LNCAP (cell line): ENCODE measurements around the gene OSBPL6.

ENCODE experiments used
- TF ChIP-seq, protein P1 (sequence below): fragments of 450-650 bp; IDR thresholded peaks from 2 replicates; pipeline ENCODE4 v1.5.1; 2017; ENCODE audit warnings: mild to moderate bottlenecking

OSBPL6 gene

DNA sequence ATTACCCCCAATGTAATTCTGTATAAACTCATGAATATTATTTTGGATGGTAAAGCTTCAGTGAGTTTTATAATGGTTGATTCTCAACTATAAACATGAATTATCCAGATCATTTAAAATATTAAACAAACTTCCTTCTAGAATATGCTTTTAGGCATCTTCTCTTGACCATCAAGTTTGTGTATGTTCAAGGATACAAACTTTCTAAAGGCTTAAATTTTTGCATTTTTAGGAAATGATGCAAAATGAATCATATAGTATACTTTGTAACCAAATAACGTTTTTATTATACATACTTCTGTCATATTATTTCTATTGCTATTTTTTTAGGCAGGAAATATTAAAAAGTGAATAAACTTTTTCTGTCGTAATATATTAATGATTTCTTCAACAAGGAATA, 62.8 kb downstream of the OSBPL6 start:
- TF ChIP-seq, protein P1, sequence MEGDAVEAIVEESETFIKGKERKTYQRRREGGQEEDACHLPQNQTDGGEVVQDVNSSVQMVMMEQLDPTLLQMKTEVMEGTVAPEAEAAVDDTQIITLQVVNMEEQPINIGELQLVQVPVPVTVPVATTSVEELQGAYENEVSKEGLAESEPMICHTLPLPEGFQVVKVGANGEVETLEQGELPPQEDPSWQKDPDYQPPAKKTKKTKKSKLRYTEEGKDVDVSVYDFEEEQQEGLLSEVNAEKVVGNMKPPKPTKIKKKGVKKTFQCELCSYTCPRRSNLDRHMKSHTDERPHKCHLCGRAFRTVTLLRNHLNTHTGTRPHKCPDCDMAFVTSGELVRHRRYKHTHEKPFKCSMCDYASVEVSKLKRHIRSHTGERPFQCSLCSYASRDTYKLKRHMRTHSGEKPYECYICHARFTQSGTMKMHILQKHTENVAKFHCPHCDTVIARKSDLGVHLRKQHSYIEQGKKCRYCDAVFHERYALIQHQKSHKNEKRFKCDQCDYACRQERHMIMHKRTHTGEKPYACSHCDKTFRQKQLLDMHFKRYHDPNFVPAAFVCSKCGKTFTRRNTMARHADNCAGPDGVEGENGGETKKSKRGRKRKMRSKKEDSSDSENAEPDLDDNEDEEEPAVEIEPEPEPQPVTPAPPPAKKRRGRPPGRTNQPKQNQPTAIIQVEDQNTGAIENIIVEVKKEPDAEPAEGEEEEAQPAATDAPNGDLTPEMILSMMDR: no peak

GRCh38 chr2:178258916-178259315, 64.6 kb downstream of the OSBPL6 start:
- TF ChIP-seq, protein P1: no peak

GRCh38 chr2:178263159-178263860, 69.0 kb downstream of the OSBPL6 start:
- TF ChIP-seq, protein P1: no peak

DNA sequence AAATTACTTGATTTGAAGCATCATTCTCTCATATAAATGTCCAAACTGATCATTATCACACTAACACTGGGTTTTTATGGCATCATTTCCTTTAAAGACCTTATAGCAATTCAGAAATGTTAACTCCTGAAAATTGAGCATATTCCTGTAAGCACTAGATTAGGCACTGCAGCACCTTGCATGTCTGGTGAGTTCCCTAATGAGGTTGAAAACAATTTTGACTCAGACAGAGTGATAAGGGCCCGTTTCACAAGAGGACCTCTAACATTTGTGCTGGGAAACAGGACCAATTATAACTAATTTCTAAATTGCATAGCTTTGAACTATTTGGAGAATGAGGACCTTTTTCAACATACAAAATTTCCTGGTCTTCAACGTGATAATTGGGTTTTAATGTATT, 69.9 kb downstream of the OSBPL6 start:
- TF ChIP-seq, protein P1: no peak

DNA sequence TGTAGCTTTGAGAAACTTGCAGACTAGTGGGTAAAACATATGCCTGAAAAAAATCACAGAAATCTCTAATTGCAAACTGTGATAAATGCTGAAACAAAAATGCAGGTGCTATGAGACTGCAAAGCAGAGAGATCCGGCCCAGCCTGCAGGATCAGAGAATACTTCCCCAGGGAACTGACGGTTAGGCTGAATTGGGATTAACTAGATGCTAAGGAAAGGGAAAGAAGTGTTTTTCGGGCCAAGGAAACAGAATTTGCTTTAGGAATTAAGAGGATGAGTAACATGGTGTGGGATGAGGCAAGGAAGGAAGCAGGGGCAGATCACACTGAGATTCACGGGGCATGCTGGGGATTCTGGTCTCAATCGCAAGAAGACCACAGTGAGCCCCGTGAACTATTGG, 71.5 kb downstream of the OSBPL6 start:
- TF ChIP-seq, protein P1: no peak

- TF ChIP-seq, protein P1: no peak
These were observed 72.1 kb downstream of the OSBPL6 start for GRCh38 chr2:178266445-178266844.

DNA sequence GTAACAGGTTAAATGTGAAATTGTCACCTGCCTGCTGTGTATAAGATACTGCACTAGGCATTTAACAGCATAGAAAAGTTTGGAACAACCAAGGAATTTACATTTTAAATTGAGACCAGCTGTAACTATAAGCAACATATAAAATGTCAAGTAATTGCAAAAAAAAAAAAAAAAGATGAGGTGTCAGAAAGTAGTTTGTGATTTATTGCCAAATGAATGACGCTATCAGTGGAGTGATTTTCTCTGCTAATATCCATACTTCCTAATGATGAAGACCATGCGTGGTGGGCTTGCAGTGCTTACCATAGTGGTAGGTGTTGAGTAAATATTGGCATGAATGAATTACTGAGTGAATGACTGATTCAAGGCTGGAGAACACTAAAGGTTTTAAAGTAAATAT, 73.3 kb downstream of the OSBPL6 start:
- TF ChIP-seq, protein P1: no peak

DNA sequence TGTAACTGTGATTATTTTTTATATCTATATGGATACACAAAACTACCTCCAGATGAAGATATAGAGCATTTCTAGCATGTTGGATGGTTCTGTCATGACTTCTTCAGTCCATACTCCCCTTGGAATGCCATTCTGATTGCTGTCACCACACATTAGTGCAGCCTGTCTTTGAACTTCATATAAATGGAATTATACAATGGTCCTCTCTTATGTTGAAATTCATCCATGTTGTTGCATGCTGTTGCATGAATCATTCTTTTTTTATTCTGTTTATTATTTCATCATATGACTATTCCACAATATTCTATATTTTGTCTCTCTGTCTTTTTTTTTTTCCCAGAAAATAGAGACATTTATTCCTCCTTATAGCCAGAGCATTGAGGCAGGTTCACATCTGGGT, 74.1 kb downstream of the OSBPL6 start:
- TF ChIP-seq, protein P1: no peak
